WTC11 (cell line): Measurements from ENCODE around the gene MMP23B. TPM values are rescaled to one million over a fixed set of nuclear protein-coding genes. Genes with fewer than 3 reads are reported as not detected.

ENCODE experiments used
- ATAC-seq: fragments of 200-7000 bp; cut with Tn5 transposase; 2 replicates; pipeline ENCODE4 v1.10.0; 2021; ENCODE audit warnings: mild to moderate bottlenecking, moderate library complexity
- CTCF ChIA-PET: fragments of 300-600 bp; sonication (Branson Sonifier 250); formaldehyde crosslinking; loops from one replicate; lab custom pipeline; 2021; ENCODE audit warnings: antibody characterized with exemption; lab: Charles Lee
- POLR2A ChIA-PET: fragments of 350-600 bp; sonication (Branson Sonifier 250); formaldehyde crosslinking; loops from one replicate; lab custom pipeline; 2021; ENCODE audit warnings: antibody characterized with exemption; lab: Charles Lee
- DNase-seq: peaks from one replicate; pipeline ENCODE4 v3.0.0; 2021; ENCODE audit warnings: low spot score
- H3K27ac Mint-ChIP-seq: 2 replicates; pipeline ENCODE4 v1.8.0; 2021; ENCODE audit warnings: mixed read lengths
- H3K27me3 Mint-ChIP-seq: 2 replicates; pipeline ENCODE4 v1.8.0; 2021; ENCODE audit warnings: low read depth, mild to moderate bottlenecking, moderate library complexity, mixed read lengths
- H3K36me3 Mint-ChIP-seq: 2 replicates; pipeline ENCODE4 v1.8.0; 2021; ENCODE audit warnings: mixed read lengths
- H3K4me1 Mint-ChIP-seq: 2 replicates; pipeline ENCODE4 v1.8.0; 2022; ENCODE audit warnings: mixed read lengths
- H3K4me3 Mint-ChIP-seq: 2 replicates; pipeline ENCODE4 v1.8.0; 2021; ENCODE audit warnings: mild to moderate bottlenecking, moderate library complexity, mixed read lengths
- H3K9me3 Mint-ChIP-seq: 2 replicates; pipeline ENCODE4 v1.8.0; 2021; ENCODE audit warnings: mixed read lengths
- EMX1 ChIP-seq: fragments of 250-450 bp; sonication (Bioruptor Pico); IDR thresholded peaks from 2 replicates; pipeline ENCODE4 v1.8.0; 2021; ENCODE audit warnings: mild to moderate bottlenecking
- FOXJ3 ChIP-seq: sonication (generic); formaldehyde crosslinking; IDR thresholded peaks from 2 replicates; pipeline ENCODE4 v1.9.0; 2021; ENCODE audit warnings: missing genetic modification reagents, mild to moderate bottlenecking, borderline replicate concordance
- NR2C2 ChIP-seq: sonication (generic); formaldehyde crosslinking; IDR thresholded peaks from 2 replicates; pipeline ENCODE4 v1.8.0; 2022; ENCODE audit warnings: mild to moderate bottlenecking, missing genetic modification reagents
- PREB ChIP-seq: sonication (generic); formaldehyde crosslinking; IDR thresholded peaks from 2 replicates; pipeline ENCODE4 v1.8.1; 2022; ENCODE audit warnings: mild to moderate bottlenecking, missing genetic modification reagents, moderate library complexity, borderline replicate concordance
- SOX15 ChIP-seq: fragments of 250-450 bp; sonication (Bioruptor Pico); IDR thresholded peaks from 2 replicates; pipeline ENCODE4 v1.9.0; 2021; ENCODE audit warnings: mild to moderate bottlenecking
- TEAD4 ChIP-seq: sonication (generic); formaldehyde crosslinking; IDR thresholded peaks from 2 replicates; pipeline ENCODE4 v1.8.0; 2022; ENCODE audit warnings: mild to moderate bottlenecking, missing genetic modification reagents
- TP53 ChIP-seq: sonication (generic); formaldehyde crosslinking; IDR thresholded peaks from 2 replicates; pipeline ENCODE4 v1.8.1; 2023; ENCODE audit warnings: mild to moderate bottlenecking, missing genetic modification reagents
- ZNF121 ChIP-seq: sonication (generic); formaldehyde crosslinking; IDR thresholded peaks from 2 replicates; pipeline ENCODE4 v1.8.0; 2023; ENCODE audit warnings: missing genetic modification reagents
- ZNF232 ChIP-seq: sonication (generic); formaldehyde crosslinking; IDR thresholded peaks from 2 replicates; pipeline ENCODE4 v1.8.0; 2022; ENCODE audit warnings: mild to moderate bottlenecking, missing genetic modification reagents
- ZNF317 ChIP-seq: sonication (generic); formaldehyde crosslinking; IDR thresholded peaks from 2 replicates; pipeline ENCODE4 v1.8.1; 2023; ENCODE audit warnings: low read depth, mild to moderate bottlenecking, moderate library complexity, missing genetic modification reagents, borderline replicate concordance
- total RNA-seq: library from RNA; stranded (reverse); gene quantifications from 3 replicates; pipeline ENCODE4 v1.2.3, GENCODE V29; 2021
- TF ChIP-seq, protein P1 (sequence below): sonication (generic); formaldehyde crosslinking; IDR thresholded peaks from 2 replicates; pipeline ENCODE4 v1.8.1; 2023; ENCODE audit warnings: mild to moderate bottlenecking, missing genetic modification reagents, moderate library complexity
- TF ChIP-seq, protein P2 (sequence below): fragments of 250-450 bp; sonication (Bioruptor Pico); IDR thresholded peaks from 2 replicates; pipeline ENCODE4 v1.9.0; 2021; ENCODE audit warnings: mild to moderate bottlenecking
- TF ChIP-seq, protein P3 (sequence below): sonication (generic); formaldehyde crosslinking; IDR thresholded peaks from 2 replicates; pipeline ENCODE4 v1.8.0; 2022; ENCODE audit warnings: missing genetic modification reagents

The MMP23B gene
- total RNA-seq, 1 experiment from 2014 or later, result 20.0 TPM

DNA sequence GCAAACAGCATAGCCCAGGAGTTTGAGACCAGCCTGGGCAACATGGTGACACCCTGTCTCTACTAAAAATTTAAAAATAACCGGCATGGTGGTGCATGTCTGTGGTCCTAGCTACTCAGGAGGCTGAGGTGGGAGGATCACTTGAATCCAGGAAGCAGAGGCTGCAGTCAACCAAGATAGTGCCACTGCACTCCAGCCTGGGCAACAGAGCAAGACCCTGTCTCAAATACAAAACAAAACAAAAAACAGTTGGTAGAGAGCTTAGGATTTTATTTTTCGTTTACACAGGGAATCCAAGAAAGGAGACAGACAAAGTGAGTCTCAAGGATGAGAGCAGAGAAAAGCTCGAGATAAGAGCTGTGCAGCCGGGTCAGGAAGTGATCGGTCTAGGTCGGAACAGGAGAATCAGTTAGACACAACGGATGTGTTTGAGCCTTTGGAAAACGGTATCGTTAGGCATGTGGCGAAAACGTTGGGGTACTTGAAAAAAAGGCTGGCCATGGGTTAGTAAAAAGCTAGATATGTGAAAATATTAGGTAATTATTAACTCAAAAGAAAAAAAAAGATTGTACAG, 18.4 kb upstream of the MMP23B start:
- H3K27ac Mint-ChIP-seq, result peak overlapping the region; percentile 57; the same call in 1 of the 2 replicates
- H3K4me3 Mint-ChIP-seq, result peak overlapping the region; percentile 91
- ATAC-seq, result no peak
- ChIA-PET POLR2A (no interaction called here), CTCF (interaction anchor here (1.9 to 2.4 kb wide), 2 partner anchors 15 to 52 kb away, joined by 7 to 8 read pairs; no protein-coding TSS in a partner anchor)
- H3K9me3 Mint-ChIP-seq, result no peaks in the 10 kb centered on the region
- H3K4me1 Mint-ChIP-seq, result peaks cover 18% of the 10 kb centered on the region
- H3K27me3 Mint-ChIP-seq, result no peaks in the 10 kb centered on the region
- TF ChIP-seq NR2C2 (CRISPR knock-in tag), result no peak
- peak; percentile 60; the same call in 1 of the 2 replicates for TF ChIP-seq ZNF121
- no peak for TF ChIP-seq SOX15 (CRISPR knock-in tag)
- no peak for DNase-seq
- H3K36me3 Mint-ChIP-seq, result 0 out of 2 replicates have a peak, but pooled peaks cover 5% of the 10 kb centered on the region

DNA sequence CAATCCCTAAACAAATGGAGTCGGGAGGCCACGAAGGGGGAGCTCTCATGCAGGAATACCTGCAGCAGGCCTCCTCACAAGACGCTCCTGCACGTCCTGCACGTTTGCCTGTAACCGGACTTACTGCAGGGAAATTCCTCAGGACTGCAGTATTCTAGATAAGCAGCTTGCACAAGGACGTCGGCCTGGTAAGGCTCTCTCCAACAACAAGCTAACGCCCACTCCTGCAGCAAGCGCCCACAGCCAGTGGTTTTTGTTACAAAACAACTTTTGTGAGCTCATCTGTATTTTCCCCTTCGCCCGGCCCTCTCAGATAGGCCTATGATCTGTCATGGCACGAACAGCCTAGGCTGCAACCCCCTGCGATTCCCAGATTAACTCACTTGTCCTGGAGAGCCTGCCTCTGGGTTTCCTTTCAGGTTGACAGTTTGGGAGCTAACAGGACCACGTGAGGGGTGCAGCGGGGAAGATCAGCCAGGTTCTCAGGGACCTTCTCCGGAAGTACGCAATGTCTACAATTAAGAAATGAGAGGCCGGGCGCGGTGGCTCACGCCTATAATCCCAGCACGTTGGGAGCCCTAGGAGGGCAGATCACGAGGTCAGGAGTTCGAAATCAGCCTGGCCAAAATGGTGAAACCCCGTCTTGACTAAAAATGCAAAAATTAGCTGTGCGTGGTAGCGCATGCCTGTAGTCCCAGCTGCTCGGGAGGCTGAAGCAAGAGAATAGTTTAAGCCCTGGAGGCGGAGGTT, 17.6 kb upstream of the MMP23B start:
- Mint-ChIP-seq H3K4me3 (peak overlapping the region; percentile 91), H3K4me1 (peaks cover 18% of the 10 kb centered on the region), H3K9me3 (no peaks in the 10 kb centered on the region), H3K36me3 (0 out of 2 replicates have a peak, but pooled peaks cover 5% of the 10 kb centered on the region), H3K27ac (peak overlapping the region; percentile 73), H3K27me3 (no peaks in the 10 kb centered on the region)
- DNase-seq, result peak; percentile 12
- POLR2A ChIA-PET, result interaction anchor here (1.5 kb wide), 1 partner anchor 15 kb away, joined by 7 read pairs; no protein-coding TSS in a partner anchor
- CTCF ChIA-PET, result interaction anchor here (1.0 to 2.4 kb wide), 4 partner anchors 15 to 110 kb away, joined by 4 to 8 read pairs (median 6); no protein-coding TSS in a partner anchor
- ATAC-seq, result no peak
- TF ChIP-seq TP53, result no peak
- TF ChIP-seq TEAD4 (CRISPR knock-in tag), result no peak
- no peak for TF ChIP-seq PREB (CRISPR knock-in tag)
- no peak for TF ChIP-seq EMX1
- TF ChIP-seq ZNF317 (CRISPR knock-in tag), result no peak
- TF ChIP-seq FOXJ3 (CRISPR knock-in tag), result no peak
- TF ChIP-seq, protein P1, sequence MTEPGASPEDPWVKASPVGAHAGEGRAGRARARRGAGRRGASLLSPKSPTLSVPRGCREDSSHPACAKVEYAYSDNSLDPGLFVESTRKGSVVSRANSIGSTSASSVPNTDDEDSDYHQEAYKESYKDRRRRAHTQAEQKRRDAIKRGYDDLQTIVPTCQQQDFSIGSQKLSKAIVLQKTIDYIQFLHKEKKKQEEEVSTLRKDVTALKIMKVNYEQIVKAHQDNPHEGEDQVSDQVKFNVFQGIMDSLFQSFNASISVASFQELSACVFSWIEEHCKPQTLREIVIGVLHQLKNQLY, result no peak
- TF ChIP-seq, protein P2, sequence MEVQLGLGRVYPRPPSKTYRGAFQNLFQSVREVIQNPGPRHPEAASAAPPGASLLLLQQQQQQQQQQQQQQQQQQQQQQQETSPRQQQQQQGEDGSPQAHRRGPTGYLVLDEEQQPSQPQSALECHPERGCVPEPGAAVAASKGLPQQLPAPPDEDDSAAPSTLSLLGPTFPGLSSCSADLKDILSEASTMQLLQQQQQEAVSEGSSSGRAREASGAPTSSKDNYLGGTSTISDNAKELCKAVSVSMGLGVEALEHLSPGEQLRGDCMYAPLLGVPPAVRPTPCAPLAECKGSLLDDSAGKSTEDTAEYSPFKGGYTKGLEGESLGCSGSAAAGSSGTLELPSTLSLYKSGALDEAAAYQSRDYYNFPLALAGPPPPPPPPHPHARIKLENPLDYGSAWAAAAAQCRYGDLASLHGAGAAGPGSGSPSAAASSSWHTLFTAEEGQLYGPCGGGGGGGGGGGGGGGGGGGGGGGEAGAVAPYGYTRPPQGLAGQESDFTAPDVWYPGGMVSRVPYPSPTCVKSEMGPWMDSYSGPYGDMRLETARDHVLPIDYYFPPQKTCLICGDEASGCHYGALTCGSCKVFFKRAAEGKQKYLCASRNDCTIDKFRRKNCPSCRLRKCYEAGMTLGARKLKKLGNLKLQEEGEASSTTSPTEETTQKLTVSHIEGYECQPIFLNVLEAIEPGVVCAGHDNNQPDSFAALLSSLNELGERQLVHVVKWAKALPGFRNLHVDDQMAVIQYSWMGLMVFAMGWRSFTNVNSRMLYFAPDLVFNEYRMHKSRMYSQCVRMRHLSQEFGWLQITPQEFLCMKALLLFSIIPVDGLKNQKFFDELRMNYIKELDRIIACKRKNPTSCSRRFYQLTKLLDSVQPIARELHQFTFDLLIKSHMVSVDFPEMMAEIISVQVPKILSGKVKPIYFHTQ (CRISPR knock-in tag), result no peak

DNA sequence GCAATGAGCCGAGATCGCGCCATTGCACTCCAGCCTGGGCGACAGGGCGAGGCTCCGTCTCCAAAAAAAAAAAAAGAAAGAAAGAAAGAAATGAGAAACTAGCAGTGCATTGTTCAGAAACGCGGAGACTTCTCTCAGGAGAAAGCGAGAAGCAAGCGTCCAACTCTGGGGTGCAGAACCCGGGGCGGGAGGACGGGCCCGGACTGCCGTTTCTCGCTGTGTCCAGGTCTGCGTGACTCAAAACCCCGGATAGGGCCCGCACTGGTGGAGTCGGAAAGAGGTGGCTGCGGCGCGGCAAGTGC, 17.1 kb upstream of the MMP23B start:
- CTCF ChIA-PET, result interaction anchor here (1.0 to 2.4 kb wide), 4 partner anchors 14 to 110 kb away, joined by 4 to 8 read pairs (median 6); no protein-coding TSS in a partner anchor
- POLR2A ChIA-PET, result interaction anchor here (1.5 kb wide), 1 partner anchor 14 kb away, joined by 7 read pairs; no protein-coding TSS in a partner anchor
- Mint-ChIP-seq H3K9me3 (no peaks in the 10 kb centered on the region), H3K27me3 (no peaks in the 10 kb centered on the region), H3K4me1 (peaks cover 18% of the 10 kb centered on the region), H3K4me3 (peak overlapping the region; percentile 91), H3K27ac (peak overlapping the region; percentile 73), H3K36me3 (0 out of 2 replicates have a peak, but pooled peaks cover 5% of the 10 kb centered on the region)
- DNase-seq (no peak), ATAC-seq (no peak)
- TF ChIP-seq, protein P3, sequence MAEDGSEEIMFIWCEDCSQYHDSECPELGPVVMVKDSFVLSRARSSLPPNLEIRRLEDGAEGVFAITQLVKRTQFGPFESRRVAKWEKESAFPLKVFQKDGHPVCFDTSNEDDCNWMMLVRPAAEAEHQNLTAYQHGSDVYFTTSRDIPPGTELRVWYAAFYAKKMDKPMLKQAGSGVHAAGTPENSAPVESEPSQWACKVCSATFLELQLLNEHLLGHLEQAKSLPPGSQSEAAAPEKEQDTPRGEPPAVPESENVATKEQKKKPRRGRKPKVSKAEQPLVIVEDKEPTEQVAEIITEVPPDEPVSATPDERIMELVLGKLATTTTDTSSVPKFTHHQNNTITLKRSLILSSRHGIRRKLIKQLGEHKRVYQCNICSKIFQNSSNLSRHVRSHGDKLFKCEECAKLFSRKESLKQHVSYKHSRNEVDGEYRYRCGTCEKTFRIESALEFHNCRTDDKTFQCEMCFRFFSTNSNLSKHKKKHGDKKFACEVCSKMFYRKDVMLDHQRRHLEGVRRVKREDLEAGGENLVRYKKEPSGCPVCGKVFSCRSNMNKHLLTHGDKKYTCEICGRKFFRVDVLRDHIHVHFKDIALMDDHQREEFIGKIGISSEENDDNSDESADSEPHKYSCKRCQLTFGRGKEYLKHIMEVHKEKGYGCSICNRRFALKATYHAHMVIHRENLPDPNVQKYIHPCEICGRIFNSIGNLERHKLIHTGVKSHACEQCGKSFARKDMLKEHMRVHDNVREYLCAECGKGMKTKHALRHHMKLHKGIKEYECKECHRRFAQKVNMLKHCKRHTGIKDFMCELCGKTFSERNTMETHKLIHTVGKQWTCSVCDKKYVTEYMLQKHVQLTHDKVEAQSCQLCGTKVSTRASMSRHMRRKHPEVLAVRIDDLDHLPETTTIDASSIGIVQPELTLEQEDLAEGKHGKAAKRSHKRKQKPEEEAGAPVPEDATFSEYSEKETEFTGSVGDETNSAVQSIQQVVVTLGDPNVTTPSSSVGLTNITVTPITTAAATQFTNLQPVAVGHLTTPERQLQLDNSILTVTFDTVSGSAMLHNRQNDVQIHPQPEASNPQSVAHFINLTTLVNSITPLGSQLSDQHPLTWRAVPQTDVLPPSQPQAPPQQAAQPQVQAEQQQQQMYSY, result no peak
- TF ChIP-seq ZNF232 (CRISPR knock-in tag), result 0 out of 2 replicates have a peak, but pooled peaks have one; percentile 56
